GM18909 (cell line): ENCODE measurements around the gene PABPC3.

Source experiments
- ATAC-seq: cut with Tn5 transposase; IDR thresholded peaks from one replicate; pipeline ENCODE4 v1.9.1; 2021; ENCODE audit warnings: mild to moderate bottlenecking; ENCODE audit not compliant: unreplicated experiment, poor library complexity

Gene PABPC3

DNA sequence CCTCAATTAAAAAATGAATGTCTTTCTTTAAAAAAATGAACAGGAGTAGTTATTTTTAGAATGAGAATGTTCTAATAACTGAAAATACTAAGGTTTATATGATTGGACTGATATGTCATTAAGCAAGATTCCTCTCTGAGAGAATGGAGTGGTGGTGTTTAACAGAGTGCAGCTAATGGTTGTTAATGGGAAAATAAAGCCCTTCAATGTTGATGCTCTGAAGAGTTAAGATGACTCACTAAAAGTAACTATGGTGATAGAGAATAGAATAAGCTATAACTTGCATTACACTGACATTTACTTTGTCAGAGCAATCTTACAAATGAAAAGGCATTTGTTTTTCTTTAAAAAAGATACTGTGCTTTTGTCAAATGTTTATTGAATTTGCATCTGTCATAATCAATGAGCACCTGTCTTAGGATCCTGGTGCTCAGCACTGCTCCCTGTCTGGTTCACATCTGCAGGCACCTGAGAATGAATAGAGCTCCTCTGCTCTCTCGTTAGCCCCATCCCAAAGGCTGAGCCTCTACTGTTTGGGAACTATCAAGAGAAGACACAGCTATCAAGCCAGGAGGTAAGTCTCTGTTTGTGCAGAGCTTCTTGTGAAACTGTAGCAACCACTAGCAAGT is 15.1 kb downstream of the PABPC3 start:
- ATAC-seq: no peak

DNA sequence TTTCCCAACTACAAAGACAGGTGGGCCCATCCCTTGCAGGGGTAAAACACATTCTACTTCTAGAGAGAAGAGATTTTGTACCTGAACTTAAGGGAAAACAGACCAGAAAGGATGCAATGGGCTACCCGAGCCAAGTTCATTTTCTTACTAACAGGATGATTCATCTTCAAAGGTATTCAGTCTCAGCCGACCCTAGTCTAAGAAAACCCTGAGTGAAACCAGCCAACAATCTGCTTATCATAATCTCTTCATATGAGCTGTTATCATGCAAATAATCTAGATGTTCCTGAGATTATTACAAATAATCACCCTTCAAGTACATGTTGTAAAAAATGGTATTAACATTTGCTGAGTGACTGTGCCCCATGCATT is 15.6 kb downstream of the PABPC3 start:
- ATAC-seq: no peak

- ATAC-seq: no peak
Observed at GRCh38 chr13:25112695-25113255, 16.8 kb downstream of the PABPC3 start.

DNA sequence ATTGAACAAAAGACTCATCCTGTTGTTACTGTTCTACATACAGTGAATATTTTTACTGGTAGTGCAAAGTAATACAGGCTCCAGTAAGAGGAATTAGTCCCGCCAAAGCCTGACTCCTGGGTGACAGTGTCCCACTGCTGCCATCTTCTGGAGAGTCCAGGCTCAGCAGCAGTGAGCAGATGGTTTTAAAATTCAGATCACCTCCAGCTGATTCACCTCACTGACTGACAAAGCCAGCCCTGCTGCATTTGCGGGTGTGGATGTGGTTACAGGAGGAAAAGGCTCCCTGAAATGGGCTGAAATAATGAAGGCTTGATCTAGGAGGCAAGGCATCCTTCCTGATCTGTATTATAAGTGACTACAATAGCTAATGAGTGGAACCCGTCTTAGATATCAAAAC is 18.3 kb downstream of the PABPC3 start:
- ATAC-seq: no peak

DNA sequence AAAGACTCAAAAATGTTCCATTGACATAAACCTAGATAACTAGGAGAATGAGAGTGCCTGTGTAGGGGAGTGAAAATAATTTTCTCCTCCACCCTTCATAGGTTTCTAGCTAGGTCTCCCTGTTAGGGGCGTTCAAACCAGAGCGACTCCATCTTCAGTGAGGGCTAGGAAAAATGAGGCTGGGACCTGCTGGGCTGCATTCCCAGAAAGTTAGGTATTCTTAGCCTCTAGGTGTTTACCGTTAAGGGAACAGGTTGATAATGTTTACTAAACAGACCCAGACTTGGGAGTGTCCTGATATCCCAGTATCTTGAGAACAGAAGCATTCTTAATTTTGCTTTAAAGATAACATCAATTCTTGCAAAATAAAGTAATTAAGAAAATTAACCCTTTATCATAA is 20.1 kb downstream of the PABPC3 start:
- no peak for ATAC-seq

DNA sequence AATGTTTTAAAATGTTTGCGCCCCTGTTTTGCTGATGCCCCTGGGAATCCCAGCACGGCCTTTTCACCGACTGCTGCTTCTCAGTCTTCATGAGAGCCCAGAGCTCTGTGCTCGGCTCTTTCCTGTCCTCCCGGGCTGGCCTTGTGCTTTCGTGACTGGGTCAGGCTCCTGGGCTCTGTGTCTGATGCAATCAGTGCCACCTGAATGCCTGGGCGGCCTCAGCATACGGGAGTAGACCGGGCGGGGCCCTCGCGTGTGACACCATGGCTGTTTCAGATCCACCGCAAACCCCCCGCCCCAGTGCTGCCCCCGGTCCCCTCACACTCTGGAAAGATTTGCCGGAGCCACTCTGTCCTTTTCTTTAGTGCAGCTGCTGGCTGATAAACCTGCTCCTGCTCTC is 21.4 kb downstream of the PABPC3 start:
- no peak for ATAC-seq

DNA sequence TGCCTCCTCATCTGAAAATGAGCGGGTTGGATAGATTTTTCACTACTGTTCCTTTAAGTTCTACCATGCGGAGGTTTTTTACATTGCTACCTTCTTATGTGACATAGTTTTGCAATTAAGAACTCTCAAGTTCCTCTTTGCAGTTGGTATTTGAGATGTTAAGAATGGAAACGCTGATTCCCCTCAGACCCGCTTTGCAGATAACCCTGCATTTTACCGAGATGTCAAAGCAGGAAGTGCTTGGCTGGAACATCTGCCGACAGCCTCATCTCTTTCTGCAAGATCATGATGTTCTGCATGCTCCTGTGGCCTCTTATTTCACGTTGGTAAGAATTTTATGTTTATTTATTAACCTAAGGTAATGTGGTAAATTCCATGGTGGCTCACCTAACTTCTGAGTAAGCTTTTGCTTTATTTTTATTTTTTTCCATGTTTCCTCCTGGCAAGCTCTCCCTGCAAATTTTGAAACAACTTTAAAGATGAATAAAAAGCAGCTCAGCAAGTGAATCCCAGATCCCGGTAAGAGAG is 22.5 kb downstream of the PABPC3 start:
- no peak for ATAC-seq

DNA sequence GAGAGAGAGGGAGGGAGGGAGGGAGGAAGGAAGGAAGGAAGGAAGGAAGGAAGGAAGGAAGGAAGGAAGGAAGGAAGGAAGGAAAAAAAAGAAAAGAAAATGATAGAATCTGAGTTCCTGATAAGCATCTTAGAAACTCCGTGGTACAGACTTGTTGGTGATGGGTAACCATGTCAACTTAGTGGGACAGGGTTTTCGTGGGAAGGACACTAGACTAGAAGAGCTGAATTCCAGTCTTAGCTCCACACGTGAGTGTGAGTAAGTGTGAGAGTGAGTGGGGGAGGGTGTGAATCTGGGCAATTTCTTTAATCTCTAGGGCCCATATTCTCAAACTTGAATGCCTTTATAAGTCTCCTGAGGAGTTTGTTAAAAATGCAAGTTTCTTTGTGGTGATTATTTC is 35.0 kb downstream of the PABPC3 start:
- ATAC-seq: no peak

GRCh38 chr13:25131881-25132420 is 36.0 kb downstream of the PABPC3 start:
- ATAC-seq: no peak

DNA sequence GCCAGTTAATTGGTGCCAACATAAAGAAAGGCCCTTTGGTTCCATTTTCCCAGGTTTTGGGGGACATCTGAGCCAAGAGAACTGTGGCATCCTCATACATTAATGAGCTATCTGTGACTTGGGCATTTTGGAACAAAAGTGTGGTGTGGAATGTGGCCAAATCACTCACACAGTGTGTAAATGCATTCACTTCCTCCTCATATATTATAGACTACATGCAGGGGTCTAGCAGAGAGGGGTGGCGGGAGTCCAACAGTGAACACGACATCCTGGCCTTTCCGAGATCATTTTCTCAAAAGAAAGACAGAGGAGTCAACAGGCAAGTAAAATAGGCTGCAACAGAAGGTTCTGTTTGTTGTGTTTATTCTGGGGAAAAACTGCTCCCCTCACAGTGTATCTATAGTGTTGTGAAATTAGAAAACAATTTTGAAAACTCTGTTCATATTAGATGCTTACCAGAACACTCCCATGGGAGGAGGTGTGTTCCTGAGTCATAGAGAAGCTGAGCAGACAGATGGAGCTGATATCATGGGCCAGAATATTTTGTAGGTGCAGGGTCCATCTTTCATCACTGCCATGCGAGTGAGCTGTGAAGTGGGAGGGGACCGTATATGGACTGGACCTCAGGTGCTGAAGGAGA is 36.9 kb downstream of the PABPC3 start:
- no peak for ATAC-seq

- ATAC-seq: no peak
Observed at GRCh38 chr13:25135896-25136295, 40.0 kb downstream of the PABPC3 start.

DNA sequence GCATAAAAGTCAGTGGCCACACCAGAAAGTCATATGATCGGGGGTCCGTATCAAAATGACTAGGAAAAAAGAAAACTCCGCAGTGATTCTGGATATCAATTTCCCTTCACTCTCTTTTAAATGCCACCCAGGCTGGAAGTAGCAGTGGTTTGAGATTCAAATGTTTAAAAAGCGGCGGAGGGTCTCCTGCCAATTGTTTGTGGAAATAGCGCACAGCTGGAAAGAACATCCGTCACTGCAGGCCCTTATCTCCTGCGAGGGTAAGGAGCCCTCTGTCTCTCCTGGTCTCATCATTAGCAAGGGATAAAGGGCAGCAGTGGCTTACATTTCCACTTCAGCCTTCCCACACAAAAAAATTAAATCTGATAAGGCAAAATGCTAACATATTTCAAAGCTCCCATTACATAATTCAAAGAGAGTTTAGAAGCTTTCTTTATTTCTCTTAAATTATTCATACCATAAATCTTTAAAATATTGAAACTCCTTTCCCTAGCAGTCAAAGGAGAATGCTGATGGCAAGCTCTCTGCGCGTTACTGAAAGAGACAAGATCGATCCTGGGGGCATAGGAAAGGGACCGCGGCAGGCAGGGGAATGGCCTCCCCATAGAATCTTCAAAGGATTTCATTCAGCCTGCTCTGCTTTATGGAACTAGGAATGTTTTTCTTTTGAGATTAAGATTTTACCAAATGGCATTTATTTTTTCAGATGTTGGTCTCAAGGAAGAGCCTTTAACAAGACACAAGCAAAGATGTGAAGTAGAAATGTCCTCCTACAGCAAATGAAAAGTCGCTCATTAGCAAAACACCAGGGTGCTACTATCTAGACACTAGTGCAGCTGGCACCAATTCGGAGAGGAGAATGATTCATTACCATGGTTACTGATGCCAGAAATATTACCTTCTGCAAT is 41.2 kb downstream of the PABPC3 start:
- no peak for ATAC-seq

DNA sequence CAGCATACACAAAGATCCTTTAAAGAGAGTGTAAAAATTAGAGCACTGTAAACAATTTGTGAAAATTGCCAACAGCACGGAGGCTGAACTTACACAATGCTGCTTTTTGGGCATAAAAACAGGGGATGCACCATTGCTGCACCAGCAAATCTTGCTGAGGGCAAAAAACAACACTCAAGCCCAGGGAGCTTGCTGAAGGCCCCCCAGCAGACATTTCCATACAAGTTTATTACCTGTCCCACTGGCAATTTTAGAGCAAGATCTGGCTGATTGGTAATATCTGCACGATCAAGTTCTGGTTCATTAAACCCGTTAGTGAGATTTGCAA is 41.8 kb downstream of the PABPC3 start:
- ATAC-seq: no peak

DNA sequence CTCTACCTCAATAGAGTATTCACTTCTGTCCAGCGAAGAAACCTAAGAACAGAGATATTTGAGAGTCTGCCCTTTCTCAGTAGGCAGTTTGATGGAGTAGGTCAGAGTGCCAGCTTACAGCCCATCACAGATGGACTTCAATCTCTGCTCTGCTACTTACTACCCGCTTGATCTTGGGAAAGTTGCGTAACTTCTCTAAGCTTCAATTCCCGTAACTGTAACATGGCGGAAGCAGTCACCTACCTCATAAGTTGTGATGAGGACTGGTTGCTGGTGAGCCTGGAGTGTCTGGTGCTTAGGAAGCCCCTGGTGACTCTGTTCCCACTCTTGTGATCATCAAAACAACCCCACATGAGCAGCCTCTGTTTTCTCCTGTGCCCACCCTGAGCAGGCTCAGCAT is 45.1 kb downstream of the PABPC3 start:
- no peak for ATAC-seq

DNA sequence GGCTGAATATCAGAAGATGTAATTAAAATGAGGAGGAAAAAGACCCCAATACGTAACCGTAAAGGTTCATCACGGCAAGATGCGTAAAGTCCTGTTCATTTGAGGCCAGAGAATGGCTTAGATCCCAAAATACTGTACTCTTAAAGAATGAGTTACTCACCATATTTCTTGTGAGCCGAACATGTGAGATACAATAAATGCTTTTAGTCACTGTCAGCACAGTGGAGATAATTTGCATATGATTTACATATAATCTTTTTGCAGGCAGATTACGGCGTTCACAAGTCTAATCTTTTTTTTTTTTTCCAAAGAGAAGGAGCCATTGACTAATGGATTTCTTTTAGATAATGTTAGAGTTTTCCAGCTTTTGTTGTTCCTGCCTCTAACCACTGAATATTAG is 47.8 kb downstream of the PABPC3 start:
- ATAC-seq: no peak

DNA sequence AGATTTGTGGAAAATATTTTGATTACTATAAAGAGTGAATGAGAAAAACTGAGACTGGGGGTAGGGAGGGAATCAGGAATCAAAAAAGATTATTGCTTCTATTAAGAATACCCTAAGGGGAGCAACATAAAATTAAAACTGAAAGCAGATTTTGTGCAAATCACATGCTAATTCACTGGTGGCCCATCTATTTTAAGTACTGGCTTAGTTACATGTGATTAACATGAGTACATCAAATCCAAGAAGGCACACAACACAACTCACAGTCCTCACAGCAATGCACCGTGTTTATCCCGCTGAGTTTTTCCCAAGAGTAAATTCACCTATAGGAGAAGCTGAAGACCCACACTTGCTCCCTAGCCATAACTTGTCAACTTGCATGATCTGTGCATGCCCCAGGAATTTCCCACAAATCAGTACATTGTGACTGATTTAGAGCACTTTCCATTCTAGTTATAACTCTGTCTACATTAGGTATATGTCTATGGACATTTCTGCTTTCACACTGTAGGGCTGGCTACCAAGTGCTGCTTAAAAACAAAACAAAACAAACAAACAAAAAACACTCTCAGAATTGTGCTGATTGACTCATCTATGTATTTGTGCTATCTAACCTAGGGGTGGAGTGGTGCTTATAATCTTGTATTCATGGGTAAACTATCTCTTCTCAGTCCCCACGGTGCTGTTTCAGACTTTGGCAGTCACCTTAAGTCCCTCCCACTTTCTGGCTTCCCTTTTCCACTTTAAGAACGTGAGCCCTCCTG is 51.9 kb downstream of the PABPC3 start:
- no peak for ATAC-seq

DNA sequence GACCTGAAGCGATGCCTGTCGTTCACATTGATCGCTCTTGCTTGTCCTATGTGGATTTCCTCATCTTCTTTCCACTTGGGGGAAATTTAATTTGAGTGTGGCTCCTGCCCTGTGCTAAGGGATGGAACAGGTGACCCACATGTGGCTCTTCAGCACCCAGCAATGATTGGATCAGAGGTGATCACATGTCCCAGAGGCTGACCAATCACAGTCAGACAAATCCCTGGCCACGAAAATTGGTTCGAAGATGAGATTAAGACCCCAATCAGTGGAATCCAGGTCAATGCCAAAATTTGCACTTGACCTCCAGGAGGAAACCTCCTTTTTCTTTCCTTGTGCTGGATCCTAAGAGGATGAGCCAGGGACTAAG is 52.5 kb downstream of the PABPC3 start:
- ATAC-seq: no peak
